OCI-M2 (cell line): ENCODE results near the gene TSNAX.
"Not testable (repeated sequence)": the region's sequence is repeated elsewhere in the genome, so short reads cannot be mapped to it uniquely, and the experiment has no call there.

Experiments
- DNase-seq: peaks from one replicate; lab custom pipeline; 2025; ENCODE audit not compliant: unreplicated experiment; lab: John Stamatoyannopoulos, UW

TSNAX gene, protein sequence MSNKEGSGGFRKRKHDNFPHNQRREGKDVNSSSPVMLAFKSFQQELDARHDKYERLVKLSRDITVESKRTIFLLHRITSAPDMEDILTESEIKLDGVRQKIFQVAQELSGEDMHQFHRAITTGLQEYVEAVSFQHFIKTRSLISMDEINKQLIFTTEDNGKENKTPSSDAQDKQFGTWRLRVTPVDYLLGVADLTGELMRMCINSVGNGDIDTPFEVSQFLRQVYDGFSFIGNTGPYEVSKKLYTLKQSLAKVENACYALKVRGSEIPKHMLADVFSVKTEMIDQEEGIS

DNA sequence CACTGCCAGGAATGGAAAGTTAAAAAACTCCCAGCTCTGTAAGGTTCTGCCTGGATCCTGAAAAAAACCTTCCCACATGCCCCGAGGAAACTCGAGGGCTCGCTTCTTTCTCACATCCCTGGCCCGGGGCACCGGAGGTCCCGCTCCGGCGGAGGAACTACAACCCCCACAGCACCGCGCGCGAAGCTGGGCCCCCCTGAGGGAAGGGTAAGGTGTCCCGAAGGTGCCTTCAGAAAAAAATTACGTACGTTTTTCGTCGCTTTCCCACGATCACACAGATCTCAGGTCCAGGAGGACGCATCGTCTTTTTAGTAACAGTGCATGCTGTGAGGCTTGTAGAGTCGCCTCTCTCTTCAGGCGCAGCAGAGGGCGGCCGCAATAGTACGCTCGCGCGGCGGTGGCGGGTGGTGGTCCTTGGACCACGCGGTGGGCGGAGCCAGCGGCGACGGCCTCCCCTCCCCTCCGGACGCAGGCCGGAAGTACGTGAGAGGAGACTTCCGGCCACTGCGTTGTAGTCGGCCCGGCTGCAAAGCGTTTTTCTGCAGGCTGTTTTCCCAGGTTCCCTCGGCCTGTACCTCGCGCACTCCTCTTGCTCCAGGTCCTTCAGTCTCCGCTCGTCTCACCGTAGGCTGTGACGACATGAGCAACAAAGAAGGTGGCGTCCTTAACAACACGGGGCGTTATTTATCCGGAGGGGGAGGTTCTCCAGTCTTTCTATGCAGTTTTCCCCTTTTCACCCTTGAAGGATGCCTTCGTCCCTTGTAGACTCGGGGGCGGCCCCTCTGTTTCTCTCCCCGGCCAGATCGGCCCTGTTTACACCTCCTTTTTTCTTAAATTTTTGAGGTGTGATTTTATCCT lies at the start of gene TSNAX:
TSS of gene TSNAX (plus strand) at position 498 of the 858 bp plus-strand sequence. CDS start at position 640, 142 bp downstream.
- DNase-seq = peak; percentile 70

DNA sequence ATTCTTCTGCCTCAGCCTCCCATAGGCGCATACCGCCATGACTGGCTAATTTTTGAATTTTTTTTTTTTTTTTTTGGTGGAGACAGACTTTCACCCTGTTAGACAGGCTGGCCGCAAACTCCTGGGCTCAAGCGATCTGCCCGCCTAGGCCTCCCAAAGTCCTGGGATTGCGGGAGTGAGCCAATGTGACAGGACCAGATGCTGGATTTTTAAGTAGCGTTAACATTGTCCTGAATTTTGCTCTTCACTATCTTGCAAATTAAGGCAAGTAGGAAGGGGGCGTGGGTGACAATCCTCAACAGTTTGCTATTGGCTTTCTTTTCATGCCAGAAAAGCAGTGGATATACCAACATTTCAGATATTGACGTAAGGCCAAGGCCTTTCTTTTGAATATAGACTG lies 49.7 kb upstream of the TSNAX start:
- DNase-seq = no peak

DNA sequence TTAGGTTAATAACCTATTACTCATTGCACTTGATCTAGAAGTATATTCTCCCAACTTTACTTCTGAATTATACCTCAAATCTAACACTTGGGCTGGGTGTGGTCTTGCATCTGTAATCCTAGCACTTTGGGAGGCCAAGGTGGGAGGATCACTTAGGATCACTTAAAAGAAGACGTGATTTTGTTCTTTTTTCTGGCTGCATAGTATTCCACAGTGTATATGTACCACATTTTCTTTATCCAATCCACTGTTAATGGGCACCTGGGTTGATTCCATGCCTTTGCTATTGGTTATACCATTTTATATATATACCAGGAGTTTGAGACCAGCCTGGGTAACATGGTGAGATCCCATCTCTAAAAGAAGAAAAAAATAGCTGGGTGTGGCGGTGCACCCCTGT lies 48.5 kb upstream of the TSNAX start:
- DNase-seq = no peak

DNA sequence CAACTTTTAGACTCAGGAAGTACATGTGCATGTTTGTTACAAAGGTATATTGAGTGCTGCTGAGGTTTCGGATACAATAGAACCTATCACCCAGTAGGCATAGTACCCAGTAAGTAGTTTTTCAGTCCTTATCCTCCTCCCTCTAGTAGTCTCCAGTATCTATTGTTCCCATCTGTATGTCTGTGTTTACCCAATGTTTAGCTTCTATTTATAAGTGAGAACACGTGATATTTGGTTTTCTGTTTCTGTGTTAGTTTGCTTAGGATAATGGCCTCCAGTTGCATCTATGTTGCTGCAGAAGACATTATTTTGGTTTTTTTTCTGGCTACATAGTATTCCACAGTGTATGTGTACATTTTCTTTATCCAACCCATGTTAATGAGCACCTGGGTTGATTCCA lies 47.2 kb upstream of the TSNAX start:
- no peak for DNase-seq

DNA sequence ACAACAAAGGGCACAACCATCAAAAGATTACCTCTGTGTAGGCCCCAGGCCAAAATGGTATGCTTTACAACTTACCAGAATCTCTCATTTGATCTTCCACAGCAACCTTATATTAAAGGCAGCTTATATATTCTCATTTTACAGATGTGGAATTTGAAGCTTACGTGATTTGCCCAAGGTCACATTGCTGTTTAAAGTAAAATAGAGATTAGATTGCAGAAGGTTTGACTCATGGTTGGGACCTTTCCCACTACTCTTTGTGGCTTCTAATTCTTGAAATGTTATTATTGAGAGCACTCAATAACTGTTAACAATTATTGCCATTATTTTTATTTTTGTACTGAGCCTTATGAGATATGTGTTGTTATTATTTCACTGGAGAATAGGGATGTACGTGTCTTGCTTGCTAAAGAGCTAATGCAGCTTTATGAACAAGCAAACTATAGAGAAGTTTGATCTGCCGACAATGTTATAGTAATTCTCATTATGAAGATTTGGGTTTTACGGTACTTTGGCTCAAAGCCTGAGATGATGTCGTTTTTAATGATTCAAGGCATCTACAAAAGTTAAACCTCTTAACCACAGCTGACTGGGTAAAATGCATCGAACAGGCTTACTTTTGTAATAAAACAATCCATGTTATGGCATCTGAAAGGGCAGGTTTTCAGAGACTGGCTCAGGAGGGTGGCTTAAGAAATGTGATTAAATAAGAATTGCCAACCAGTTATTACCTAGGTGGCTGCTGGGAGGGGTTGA lies 43.3 kb upstream of the TSNAX start:
- no peak for DNase-seq

DNA sequence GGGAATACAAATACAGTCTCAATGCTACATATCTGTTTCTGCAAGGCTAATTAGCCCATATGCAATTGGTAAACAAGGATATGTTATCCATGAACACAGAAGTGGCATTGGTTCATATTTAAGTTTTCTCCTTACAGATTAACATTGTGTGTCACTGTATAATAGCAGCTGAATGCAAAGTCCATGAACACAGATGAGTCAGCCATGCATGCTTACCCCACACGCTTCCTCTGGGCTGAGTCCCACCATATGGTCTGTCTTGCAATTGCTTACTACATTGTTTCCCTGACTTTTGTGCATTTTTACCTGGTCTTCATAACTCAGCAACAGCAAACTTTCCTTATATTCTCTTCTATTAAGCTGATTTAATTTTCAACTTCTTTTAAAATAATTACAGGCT lies 41.5 kb upstream of the TSNAX start:
- DNase-seq = no peak

DNA sequence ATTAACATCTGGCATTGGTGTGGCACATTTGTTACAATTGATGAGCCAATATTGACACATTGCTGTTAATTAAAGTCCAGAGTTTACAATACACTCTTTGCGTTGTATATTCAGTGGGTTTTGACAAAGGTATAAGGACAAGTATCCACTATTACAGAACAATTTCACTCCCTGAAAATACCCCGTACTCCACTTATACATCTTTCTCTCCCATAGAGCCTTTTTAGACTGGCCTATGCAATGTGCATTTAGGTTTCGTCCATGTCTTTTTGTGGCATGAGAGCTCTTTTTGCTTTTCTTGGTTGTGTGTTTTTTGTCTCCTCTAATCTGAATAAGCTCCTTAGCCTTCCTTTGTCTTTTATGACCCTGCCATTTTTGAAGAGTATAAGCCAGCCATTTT lies 40.6 kb upstream of the TSNAX start:
- no peak for DNase-seq

DNA sequence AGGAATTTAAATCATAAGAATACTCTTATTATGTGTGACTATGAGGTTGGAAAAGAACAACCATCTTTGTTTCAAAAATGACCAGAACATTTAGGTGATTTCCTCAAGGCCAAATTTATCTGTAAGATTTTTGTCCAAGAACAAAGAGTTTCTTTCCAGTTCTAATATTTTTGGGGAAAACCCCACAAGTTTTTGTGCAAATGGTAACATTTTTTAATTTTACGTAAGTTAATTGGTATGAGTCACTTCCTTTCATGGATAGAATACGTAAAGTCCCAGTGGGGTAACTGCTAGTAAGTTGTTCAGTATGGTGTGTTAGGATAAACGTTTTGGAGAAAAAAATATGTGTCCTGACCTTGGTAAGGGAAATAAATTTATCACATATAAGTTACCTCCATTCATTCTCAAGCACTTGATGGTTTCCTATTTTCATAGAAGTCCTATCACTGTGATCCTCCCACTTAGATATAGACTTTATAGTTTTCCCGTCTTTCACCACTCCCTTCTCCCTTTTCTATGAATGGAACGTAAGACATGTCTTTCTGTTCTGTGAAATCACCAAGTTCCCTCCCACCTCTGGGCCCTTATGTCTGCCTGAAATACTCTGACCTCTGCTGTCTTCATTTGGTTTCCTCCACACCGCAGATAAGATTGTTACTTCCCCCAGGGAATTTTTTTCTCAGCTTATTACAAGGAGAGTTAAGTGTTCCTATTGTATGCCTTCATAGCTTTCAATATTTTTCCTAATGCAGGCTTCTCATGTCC lies 34.9 kb upstream of the TSNAX start:
- DNase-seq = no peak

DNA sequence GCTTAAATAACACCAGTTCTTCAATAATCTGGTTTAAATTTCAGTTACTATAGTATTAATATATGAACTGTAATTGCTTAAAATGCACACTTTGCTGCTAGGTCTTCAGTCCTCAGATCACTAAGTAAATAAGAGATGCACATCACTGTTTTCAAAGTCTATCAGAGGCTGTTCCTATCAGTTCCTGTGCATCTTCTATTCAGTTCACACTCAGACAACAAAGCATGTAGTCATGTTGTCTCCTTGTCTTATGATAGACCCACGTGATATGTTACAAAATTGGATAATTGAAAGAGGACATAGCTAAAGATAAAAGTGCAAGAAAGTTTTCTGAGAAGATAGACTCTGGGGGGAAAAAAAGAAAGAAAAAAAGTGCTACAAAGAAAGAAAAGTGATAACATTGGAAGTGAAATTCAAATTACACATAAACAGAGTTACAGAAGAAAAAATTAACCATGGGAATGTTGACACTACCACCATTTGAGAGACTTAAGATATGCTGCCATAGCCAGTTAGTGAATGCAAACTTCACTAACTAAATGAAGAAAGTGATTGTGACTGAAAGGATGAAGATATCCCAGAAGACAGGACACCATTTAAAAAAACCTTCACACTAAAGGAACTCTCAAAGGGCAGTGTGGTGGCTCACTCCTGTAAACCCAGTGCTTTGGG lies 33.9 kb upstream of the TSNAX start:
- no peak for DNase-seq

DNA sequence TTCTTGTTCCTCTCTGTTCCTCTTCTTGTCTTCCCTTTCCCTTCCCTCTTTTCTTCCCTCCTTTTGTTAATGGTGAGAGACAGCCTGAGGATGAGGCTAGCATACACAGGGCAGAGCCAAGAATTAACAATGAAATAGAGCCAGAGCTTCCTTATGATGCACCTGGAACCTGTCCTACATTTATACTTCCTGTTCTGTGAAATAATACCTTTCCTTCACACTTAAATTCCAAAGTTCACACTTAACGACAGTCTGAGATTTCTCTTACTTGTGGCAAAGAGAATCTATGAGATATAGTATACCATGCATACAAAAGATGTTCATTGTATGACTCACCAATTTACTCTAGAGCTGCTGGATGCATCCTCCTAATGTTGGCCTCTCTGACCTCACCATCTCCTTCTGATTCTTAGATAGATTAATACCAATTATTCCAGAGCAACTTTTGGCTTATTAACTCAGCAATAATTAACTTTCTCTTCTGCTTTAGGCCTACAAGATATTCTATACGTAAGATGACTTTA lies 30.8 kb upstream of the TSNAX start:
- no peak for DNase-seq

DNA sequence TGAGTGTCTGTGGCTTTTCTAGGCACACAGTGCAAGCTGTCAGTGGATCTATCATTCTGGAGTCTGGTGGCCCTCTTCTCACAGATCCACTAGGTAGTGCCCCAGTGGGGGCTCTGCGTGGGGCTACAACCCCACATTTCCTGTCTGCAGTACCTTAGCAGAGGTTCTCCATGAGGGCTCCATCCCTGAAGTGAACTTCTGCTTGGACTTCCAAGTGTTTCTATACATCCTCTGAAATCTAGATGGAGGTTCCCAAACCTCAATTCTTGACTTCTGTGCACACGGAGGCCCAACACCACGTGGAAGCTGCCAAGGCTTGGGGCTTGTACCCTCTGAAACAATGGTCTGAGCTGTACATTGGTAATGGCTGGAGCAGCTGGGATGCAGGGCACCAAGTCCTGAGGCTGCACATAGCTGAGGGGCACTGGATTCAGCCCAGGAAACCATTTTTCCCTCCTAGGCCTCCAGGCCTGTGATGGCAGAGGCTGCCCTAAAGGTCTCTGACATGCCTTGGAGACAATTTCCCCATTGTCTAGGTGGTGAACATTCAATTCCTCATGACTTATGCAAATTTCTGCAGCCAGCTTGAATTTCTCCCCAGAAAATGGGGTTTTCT lies 29.2 kb upstream of the TSNAX start:
- no peak for DNase-seq

DNA sequence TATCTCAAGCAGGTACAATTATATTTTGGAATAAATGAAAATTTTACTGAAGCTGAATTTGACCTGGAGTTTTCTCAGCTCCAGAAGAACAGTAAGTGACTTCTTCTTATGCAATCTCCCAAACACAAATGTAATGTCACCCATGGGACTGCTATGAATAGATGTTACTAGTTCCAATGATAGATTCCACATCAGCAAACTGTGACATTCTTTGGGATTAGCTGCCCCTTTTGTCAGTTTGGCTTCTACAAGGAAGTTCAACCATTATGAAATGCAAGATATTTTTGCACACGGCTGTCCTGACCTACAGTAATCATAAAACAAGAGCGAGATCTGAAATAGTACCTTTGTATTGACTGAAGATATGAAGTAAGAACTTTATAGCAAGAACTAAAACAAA lies 27.8 kb upstream of the TSNAX start:
- DNase-seq = no peak

DNA sequence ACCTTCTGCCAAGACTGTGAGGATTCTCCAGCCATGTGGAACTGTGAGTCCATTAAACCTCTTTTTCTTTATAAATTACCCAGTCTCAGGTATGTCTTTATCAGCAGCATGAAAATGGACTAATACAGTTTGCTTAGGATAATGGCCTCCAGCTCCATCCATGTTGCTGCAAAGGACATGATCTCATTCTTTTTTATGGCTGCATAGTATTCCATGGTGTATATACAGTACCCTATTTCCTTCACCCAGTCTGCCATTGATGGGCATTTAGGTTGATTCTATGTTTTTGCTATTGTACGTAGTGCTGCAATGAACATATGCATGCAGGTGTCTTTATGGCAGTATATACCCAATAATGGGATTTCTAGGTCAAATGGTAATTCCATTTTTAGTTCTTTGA lies 25.3 kb upstream of the TSNAX start:
- not testable (repeated sequence) for DNase-seq

DNA sequence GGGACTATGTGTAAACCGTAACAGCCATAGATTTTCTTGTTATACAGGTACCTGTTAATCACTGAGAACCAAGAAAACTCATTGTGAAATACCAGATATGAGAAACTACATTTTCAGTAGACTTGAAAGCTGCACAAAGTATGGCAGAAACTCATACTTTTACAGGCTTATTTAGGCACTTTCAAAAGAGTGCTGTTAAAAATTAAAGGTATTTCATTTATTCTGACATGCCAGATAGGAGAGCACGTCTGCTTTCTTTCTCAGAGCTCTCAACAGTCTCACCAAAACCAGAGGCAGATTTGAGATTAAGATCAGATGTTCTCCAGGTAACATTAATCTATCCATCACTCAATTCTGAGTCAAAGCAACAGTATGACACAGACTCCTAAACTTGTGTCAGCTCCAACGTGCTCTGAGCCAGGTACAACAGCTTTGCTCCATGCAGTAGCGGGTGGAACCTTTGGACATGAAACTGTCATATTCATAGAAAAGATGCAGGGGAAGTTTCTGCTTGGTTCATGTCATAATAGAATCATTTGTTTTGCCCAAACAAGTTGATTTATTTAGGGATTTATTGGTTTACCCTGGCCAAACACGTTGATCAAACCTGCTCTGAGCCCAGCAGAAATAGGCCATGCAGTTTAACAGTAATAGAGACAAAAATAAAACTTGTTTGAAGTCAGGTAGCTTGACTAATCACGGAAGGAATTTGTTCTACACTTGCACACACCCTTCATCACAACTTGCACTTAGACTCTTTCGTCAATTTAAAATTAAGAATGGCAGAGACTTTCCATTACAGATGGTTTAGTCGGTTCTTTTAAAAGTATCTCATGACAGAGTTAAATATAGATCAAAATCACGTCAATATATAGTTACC lies 20.8 kb upstream of the TSNAX start:
- no peak for DNase-seq

DNA sequence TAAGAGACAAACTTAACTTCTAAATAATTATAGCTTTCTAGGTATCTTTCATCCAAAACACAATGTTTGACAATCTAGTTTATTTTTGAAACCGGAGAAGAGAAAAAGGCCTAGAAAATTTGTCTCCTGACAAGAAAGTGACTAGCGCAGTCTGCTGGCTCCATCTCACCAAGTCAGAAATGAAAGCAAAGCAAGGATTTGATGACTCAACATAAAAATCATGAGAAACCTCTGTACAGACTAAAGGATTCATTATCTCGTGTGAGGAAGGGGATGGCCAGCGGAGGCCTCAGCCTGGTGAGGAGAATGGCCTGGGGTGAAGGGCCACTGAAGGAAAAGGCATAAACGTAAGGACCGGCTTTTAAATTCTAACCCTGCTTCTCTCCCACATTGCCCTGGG lies 20.0 kb upstream of the TSNAX start:
- DNase-seq = no peak

DNA sequence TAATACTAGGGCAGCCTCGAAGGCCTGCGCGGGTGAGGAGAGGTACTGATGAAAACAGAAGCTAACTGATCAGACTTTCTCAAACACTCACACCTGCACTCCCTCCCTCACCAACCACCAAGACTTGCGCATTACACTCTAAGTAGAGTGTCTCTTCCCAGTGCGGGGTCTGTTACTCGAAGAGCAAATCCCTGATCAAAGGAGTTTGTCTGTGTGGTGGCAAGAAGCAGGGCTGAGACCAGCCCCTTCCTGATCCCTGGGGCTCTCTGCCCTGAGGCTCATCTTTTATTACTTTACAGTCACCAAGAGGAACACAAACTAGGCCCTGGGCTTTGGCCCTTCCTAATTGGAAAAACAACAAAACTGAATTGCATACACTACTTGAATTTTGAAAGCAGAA lies 19.5 kb upstream of the TSNAX start:
- DNase-seq = no peak

DNA sequence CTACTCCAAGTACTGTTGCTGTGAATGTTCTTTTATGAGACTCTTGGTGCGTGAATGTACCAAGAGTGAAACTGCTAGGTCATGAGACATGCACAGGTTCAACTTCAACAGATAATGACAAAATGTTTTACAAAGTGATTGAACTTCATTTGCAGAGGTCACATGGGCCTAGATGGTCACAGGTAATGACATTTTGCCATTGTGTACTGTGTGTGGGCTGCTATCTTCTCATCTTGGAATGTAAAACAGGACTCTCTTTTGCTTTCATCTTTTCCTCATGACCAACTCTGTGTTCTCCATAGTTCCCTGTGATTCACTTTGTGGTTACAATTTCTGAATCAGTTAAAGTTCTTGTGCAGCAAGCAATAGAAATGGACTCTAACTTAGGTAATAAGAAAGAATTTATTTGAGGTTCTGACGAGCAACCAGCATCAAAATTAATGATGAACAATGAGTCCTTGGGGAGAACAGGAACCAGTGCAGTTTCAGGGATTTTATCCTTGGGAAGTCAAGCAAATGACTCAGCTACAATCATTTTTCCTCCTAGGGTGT lies 16.2 kb upstream of the TSNAX start:
- no peak for DNase-seq

DNA sequence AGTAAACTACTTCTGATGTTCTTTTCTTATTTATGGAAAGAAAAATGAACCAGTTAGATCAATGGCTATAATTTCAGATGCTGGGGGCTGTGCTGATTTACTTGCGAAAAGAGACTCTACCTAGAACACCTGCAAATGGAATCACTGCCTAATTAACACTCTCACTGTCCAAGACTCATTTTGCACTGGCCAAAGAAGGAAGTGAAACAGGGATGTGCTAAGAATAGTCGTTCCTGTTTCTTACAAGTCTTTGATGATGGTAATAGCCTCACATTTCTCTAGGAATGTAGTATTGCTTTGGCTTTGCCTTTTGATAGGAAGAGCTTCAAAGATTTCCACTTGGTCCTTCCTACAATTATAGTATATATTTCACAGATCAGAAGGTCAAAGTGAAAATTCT lies 12.7 kb upstream of the TSNAX start:
- DNase-seq = no peak

DNA sequence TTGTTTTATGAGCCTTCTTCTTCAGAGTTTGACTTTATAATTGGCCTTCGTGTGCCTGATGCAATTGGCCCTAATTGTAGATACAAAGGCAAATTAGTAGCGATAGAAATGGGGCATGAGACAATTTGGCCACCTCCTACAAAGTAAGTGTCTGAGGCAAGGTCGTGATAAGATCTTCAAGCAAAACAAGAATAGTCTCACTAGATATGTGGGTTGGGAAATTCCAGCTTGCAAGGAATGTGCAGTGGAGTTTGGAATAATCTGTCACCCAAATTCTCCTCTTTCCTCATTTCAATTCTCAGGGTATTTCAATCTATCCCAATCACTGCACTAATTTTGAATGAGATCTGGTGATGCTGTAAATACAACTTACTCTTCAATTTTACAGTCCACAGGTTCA lies 11.4 kb upstream of the TSNAX start:
- DNase-seq = no peak
